Pancreas (tissue), 10 donors: ENCODE measurements around the gene PDE2A. TPM values are rescaled to one million over a fixed set of nuclear protein-coding genes. Genes with fewer than 3 reads are reported as not detected.
A peak's percentile ranks its signal among the peaks of the same experiment; 100 is the strongest.

Experiments used
- ATAC-seq, 4 donors: fragments of 200-7000 bp; cut with Tn5 transposase; one replicate each; pipeline versions ENCODE4 v1.8.0 to v1.9.1; 2020; ENCODE audit warnings: mild to moderate bottlenecking in 4 of 4, moderate library complexity in 4 of 4
- DNase-seq, 6 donors: peaks; one replicate each; pipeline ENCODE4 v3.0.0-alpha.2; 2020
- FAIRE-seq: peaks from 2 replicates; lab custom pipeline; 2012; peaks lifted over from hg19 to GRCh38; lab: Jason Lieb, UNC
- H3K27ac ChIP-seq, 4 donors: fragments of 200-600 bp; sonication (generic); 1 replicate in 3 of 4; 2 replicates in 1 of 4; pipeline versions ENCODE4 v1.5.0 to v1.8.0; 2020
- H3K27me3 ChIP-seq, 4 donors: fragments of 200-600 bp; one replicate each; pipeline ENCODE4 v1.8.0; 2021
- H3K36me3 ChIP-seq, 3 donors: fragments of 200-600 bp; sonication (generic) in 1 of 3; one replicate each; pipeline versions ENCODE4 v1.5.0 to v1.8.0; 2020 to 2021
- H3K4me1 ChIP-seq, 3 donors: fragments of 200-600 bp; one replicate each; pipeline ENCODE4 v1.8.0; 2021
- H3K4me3 ChIP-seq, 4 donors: fragments of 200-600 bp; sonication (generic) in 2 of 4; one replicate each; pipeline versions ENCODE4 v1.5.0 to v1.8.0; 2020 to 2021
- H3K9me3 ChIP-seq, 4 donors: fragments of 200-600 bp; one replicate each; pipeline ENCODE4 v1.8.0; 2021
- WGBS, 2 donors: extraction: QIAGEN DNeasy Blood & Tissue Kit; methylation state at CpG; one replicate each; pipeline ENCODE4 v1.1.7; 2013; 5-methylcytosine and 5-hydroxymethylcytosine counted together
- intact Hi-C, 3 donors: fragments of 100-400 bp; cut with DNase I; formaldehyde crosslinking; loops; one replicate each; pipeline versions ENCODE4 v1.11.1 to v1.14.2; 2022
- polyA plus RNA-seq, 2 donors: library from polyadenylated mRNA; stranded (reverse); fragments of 200-250 nt; gene quantifications; one replicate each; pipeline ENCODE4 v1.2.3, GENCODE V29; 2013
- total RNA-seq, 6 donors: library from RNA; stranded (reverse); fragmentation: NEBNext Ultra II Directional in 4 of 6; extraction: Animal tissue kit (Norgen Biotek cat#: 25700) in 4 of 6; gene quantifications; one replicate each; pipeline versions ENCODE4 v1.2.1 to v1.2.4, GENCODE V29; 2021 to 2023
- TF ChIP-seq, protein P1 (sequence below), 4 donors: fragments of 200-600 bp; sonication (generic) in 3 of 4; IDR thresholded peaks; one replicate each; pipeline versions ENCODE4 v1.5.0 to v1.8.0; 2021; ENCODE audit warnings: antibody characterized with exemption in 4 of 4
- donor health status: healthy with polysubstance abuse.
- donor health status: DM: no; HTN: no; CAD: no; lungs with moderate emphysema.
- donor health status: DM: no; HTN: no; CAD: no.
- donor health status: control.
- donor health status: control.
- donor health status: Bipolar disorder and iron deficiency.
- donor health status: DM: yes; HTN: yes; CAD: no.
- donor health status: DM: no; HTN: no; CAD: no.
- donor health status: DM: no; HTN: no; CAD: no.
- donor health status: DM: yes; HTN: yes; CAD: no.

Gene PDE2A
- total and polyA plus RNA-seq, 8 donors = 2.1 to 16.3 (median 4.1) TPM

DNA sequence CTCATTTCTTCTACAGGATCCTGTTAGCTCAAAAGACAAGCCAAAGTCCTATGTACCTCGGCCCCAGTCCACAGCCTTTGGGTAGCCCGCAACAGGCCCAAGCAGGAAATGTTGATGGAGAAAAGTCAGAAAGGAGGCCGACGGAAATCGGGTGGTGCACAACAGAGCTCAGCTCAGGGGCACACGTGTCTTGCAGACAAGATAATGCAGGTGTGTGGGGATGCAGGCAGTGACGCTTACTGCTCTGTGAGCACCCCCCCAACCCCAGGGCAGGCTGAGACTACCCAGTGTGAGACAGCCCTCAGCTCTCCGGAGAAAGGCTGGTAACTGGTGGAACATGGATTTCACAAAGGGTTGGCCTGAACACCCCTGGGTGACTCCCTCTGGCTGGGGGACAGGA lies 4.3 kb upstream of the PDE2A start:
- ATAC-seq (no peak), DNase-seq (no peak), FAIRE-seq (no peak)
- H3K4me1 ChIP-seq = no peaks in the 10 kb centered on the region
- TF ChIP-seq, protein P1, sequence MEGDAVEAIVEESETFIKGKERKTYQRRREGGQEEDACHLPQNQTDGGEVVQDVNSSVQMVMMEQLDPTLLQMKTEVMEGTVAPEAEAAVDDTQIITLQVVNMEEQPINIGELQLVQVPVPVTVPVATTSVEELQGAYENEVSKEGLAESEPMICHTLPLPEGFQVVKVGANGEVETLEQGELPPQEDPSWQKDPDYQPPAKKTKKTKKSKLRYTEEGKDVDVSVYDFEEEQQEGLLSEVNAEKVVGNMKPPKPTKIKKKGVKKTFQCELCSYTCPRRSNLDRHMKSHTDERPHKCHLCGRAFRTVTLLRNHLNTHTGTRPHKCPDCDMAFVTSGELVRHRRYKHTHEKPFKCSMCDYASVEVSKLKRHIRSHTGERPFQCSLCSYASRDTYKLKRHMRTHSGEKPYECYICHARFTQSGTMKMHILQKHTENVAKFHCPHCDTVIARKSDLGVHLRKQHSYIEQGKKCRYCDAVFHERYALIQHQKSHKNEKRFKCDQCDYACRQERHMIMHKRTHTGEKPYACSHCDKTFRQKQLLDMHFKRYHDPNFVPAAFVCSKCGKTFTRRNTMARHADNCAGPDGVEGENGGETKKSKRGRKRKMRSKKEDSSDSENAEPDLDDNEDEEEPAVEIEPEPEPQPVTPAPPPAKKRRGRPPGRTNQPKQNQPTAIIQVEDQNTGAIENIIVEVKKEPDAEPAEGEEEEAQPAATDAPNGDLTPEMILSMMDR (IDR thresholded peaks at IDR 0.05) = no peak
- H3K27ac ChIP-seq = no peak overlapping the region
- H3K36me3 ChIP-seq = no peaks in the 10 kb centered on the region
- H3K4me3 ChIP-seq = no peak overlapping the region
- H3K27me3 ChIP-seq = peaks cover 0 to 4% (median 0%) of the 10 kb centered on the region in 4 donors
- no peaks in the 10 kb centered on the region for H3K9me3 ChIP-seq
- intact Hi-C loops = no loop called here
- 55 to 68% methylated on average over 8 of the region's 8 CpGs for WGBS, 2 donors

DNA sequence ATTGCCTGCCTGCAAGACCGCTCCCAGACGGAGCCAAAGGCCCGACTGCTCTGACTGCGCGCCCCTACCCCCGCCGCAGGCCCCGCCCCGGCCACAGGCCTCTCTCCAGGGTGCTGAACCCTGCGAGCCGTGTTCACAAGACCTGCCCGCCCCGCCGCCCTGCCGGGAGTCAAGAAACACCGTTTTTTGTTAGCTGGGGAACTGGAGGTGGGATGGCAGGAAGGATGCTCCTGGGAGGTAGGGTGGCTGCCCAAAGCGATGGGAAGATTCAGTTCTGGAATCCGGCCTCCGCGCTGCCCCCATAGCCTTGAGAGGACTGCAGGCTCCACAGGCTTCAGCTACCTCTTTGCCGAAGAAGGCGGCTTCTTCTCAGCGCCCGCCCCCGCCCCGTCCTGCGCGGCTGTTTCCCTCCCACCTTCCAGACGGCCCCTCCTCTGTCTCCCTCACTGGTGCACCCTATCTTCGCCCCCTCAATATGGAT lies 2.7 kb upstream of the PDE2A start:
- peak; percentile 47 to 91 (median 70) for DNase-seq
- no peaks in the 10 kb centered on the region for H3K4me1 ChIP-seq
- no peak overlapping the region for H3K27ac ChIP-seq
- H3K27me3 ChIP-seq = peaks cover 0 to 4% (median 0%) of the 10 kb centered on the region in 4 donors
- H3K36me3 ChIP-seq = no peaks in the 10 kb centered on the region
- intact Hi-C loops = no loop called here
- TF ChIP-seq, protein P1 (IDR thresholded peaks at IDR 0.05) = no peak
- no peaks in the 10 kb centered on the region for H3K9me3 ChIP-seq
- FAIRE-seq = no peak
- ATAC-seq = peak; percentile 72 to 91 (median 78)
- no peak overlapping the region for H3K4me3 ChIP-seq
- 2% methylated on average over 30 of the region's 30 CpGs for WGBS, 2 donors

DNA sequence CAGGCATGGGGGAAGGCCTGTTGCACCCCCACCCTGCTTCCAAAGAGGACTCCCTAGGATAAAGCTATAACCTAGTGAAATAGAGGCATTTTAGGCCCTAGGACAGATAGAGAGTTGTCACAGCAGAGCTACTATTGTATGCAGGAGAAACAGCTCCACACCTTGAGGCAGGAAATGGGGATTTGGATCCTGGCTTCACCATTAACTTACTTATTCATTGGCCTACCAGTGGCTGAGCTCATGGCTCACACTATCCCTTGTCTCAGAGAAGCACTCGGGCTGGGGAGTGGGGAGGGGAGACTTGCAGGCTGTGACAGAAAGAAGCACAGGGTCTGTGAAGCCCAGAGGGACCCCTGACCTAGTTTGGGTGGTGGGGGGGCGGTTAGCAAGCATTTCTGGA lies 999 bp upstream of the PDE2A start:
- Histone ChIP-seq H3K27me3 (peaks cover 0 to 4% (median 0%) of the 10 kb centered on the region in 4 donors), H3K4me1 (no peaks in the 10 kb centered on the region), H3K27ac (no peak overlapping the region), H3K9me3 (no peaks in the 10 kb centered on the region), H3K4me3 (no peak overlapping the region), H3K36me3 (no peaks in the 10 kb centered on the region)
- WGBS, 2 donors = 33 to 35% methylated on average over 2 of the region's 2 CpGs
- FAIRE-seq (no peak), DNase-seq (no peak), ATAC-seq (no peak)
- TF ChIP-seq, protein P1 (IDR thresholded peaks at IDR 0.05) = no peak
- intact Hi-C loops = no loop called here

GRCh38 chr11:72673284-72673942 lies 809 bp downstream of the PDE2A start:
- FAIRE-seq (no peak), DNase-seq (no peak), ATAC-seq (no peak)
- H3K27ac ChIP-seq = no peak overlapping the region
- H3K4me3 ChIP-seq = no peak overlapping the region
- H3K4me1 ChIP-seq = no peaks in the 10 kb centered on the region
- H3K27me3 ChIP-seq = peaks cover 0 to 4% (median 0%) of the 10 kb centered on the region in 4 donors
- TF ChIP-seq, protein P1 (IDR thresholded peaks at IDR 0.05) = no peak
- H3K36me3 ChIP-seq = no peaks in the 10 kb centered on the region
- no peaks in the 10 kb centered on the region for H3K9me3 ChIP-seq
- intact Hi-C loops = no loop called here
- 23 to 32% methylated on average over 12 of the region's 12 CpGs for WGBS, 2 donors

GRCh38 chr11:72672597-72673238 lies 1.5 kb downstream of the PDE2A start:
- no peak for ATAC-seq

More at GRCh38 chr11:72672597-72673238, 1.5 kb downstream of the PDE2A start:
- DNase-seq (no peak), FAIRE-seq (no peak)
- H3K36me3 ChIP-seq = no peaks in the 10 kb centered on the region
- WGBS, 2 donors = 72 to 75% methylated on average over 4 of the region's 4 CpGs
- H3K27ac ChIP-seq = no peak overlapping the region
- intact Hi-C loops = no loop called here
- TF ChIP-seq, protein P1 (IDR thresholded peaks at IDR 0.05) = no peak
- no peaks in the 10 kb centered on the region for H3K4me1 ChIP-seq
- no peak overlapping the region for H3K4me3 ChIP-seq
- peaks cover 0 to under 1% (median 0%) of the 10 kb centered on the region in 4 donors for H3K27me3 ChIP-seq
- no peaks in the 10 kb centered on the region for H3K9me3 ChIP-seq
